K562 (cell line): ENCODE data around the gene SORBS2. TPM values are rescaled to one million over a fixed set of nuclear protein-coding genes. Genes with fewer than 3 reads are reported as not detected.

Experiments used
- ATAC-seq: fragments of 200-7000 bp; cut with Tn5 transposase; 3 replicates; pipeline ENCODE4 v1.9.1; 2020; ENCODE audit warnings: moderate library complexity
- BruUV-seq: library from RNA; stranded (reverse); fragments of 400-500 nt; replicated peaks from 2 replicates; lab custom pipeline; 2021; lab: Mats Ljungman, UMichigan
- CTCF ChIA-PET: fragments of 300-600 bp; formaldehyde crosslinking; extraction: SDS; loops from one replicate; lab custom pipeline; 2021; ENCODE audit warnings: low intra/inter-chr PET ratio; lab: Yijun Ruan, JAX
- POLR2A ChIA-PET: fragments of 300-600, 350-650 bp; sonication (Branson Sonifier 250); formaldehyde crosslinking; extraction: SDS; loops from one replicate; lab custom pipeline; 2021; ENCODE audit warnings: antibody characterized with exemption, inconsistent platforms; lab: Yijun Ruan, JAX
- DNase-seq, 4 experiments: peaks; one replicate each; pipeline versions ENCODE4 v3.0.0 to v3.0.0-alpha.2; 2011 to 2018; ENCODE audit warnings: low spot score in 3 of 4, mixed read lengths in 3 of 4; ENCODE audit errors: extremely low read depth in 1 of 4
- FAIRE-seq: peaks from 2 replicates; lab custom pipeline; 2011; peaks lifted over from hg19 to GRCh38; lab: Jason Lieb, UNC
- H2AFZ ChIP-seq: 2 replicates; pipeline ENCODE4 v1.6.0; 2011; ENCODE audit warnings: low read depth, low read length, control low read depth, inconsistent platforms
- H3K27ac ChIP-seq: fragments of 200-600 bp; 3 replicates; pipeline ENCODE4 v1.8.0; 2011; ENCODE audit warnings: low read depth, mild to moderate bottlenecking, control low read depth, inconsistent platforms, low read length, moderate library complexity, mixed read lengths; ENCODE audit errors: extremely low read depth
- H3K27me3 ChIP-seq, 2 experiments: fragments of 300-600 bp in 1 of 2; 2 replicates in 1 of 2; 3 replicates in 1 of 2; pipeline versions ENCODE4 v1.6.0 to v1.8.0; 2011; ENCODE audit warnings: inconsistent platforms in 2 of 2, low read length in 2 of 2, mild to moderate bottlenecking in 1 of 2, mixed read lengths in 1 of 2, moderate library complexity in 1 of 2; ENCODE audit not compliant: control insufficient read depth in 2 of 2, insufficient read depth in 2 of 2
- H3K36me3 ChIP-seq: fragments of 300-600 bp; 3 replicates; pipeline ENCODE4 v1.8.0; 2011; ENCODE audit warnings: mild to moderate bottlenecking, low read length, inconsistent platforms; ENCODE audit not compliant: control insufficient read depth, insufficient read depth
- H3K4me1 ChIP-seq, 2 experiments: fragments of 200-600 bp in 1 of 2; replicated peaks in 1 of 2; 2 replicates in 1 of 2; 3 replicates in 1 of 2; pipeline versions ENCODE4 v1.5.1 to v1.8.0; 2011; ENCODE audit warnings: inconsistent platforms in 2 of 2, low read length in 2 of 2, mild to moderate bottlenecking in 1 of 2, mixed read lengths in 1 of 2, moderate library complexity in 1 of 2; ENCODE audit not compliant: control insufficient read depth in 2 of 2, insufficient read depth in 2 of 2
- H3K4me2 ChIP-seq: 2 replicates; pipeline ENCODE4 v1.6.1; 2011; ENCODE audit warnings: low read length, control low read depth, inconsistent platforms, mixed read lengths; ENCODE audit not compliant: insufficient read depth
- H3K4me3 ChIP-seq: fragments of 200-600 bp; sonication (generic), shearing (Covaris generic); 2 replicates; pipeline ENCODE4 v1.5.1; 2016; ENCODE audit warnings: control low read depth, inconsistent platforms
- H3K79me2 ChIP-seq: fragments of 200-600 bp; 3 replicates; pipeline ENCODE4 v1.8.0; 2011; ENCODE audit warnings: low read length, inconsistent platforms; ENCODE audit not compliant: control insufficient read depth, insufficient read depth
- H3K9ac ChIP-seq, 2 experiments: 2 replicates each; pipeline versions ENCODE4 v1.6.0 to v1.6.1; 2011; ENCODE audit warnings: low read depth in 2 of 2, low read length in 2 of 2, control low read depth in 1 of 2, inconsistent platforms in 1 of 2, mild to moderate bottlenecking in 1 of 2, mixed read lengths in 1 of 2; ENCODE audit not compliant: insufficient read depth in 1 of 2
- H3K9me1 ChIP-seq: one replicate; pipeline ENCODE4 v1.6.0; 2011; ENCODE audit warnings: inconsistent platforms, mild to moderate bottlenecking, low read length, moderate library complexity; ENCODE audit not compliant: control insufficient read depth, insufficient read depth
- H3K9me3 ChIP-seq: replicated peaks from 2 replicates; pipeline ENCODE4 v1.5.1; 2011; ENCODE audit warnings: low read depth, low read length, inconsistent platforms; ENCODE audit not compliant: control insufficient read depth, insufficient read depth
- H4K20me1 ChIP-seq: replicated peaks from 2 replicates; pipeline ENCODE4 v1.6.1; 2011; ENCODE audit warnings: low read length, inconsistent platforms, mixed read lengths; ENCODE audit not compliant: control insufficient read depth, insufficient read depth
- C11orf30 ChIP-seq: fragments of 450-650 bp; IDR thresholded peaks from 2 replicates; pipeline ENCODE4 v1.6.1; 2016; ENCODE audit warnings: low read depth, mild to moderate bottlenecking
- CBFA2T3 ChIP-seq: fragments of 450-650 bp; IDR thresholded peaks from 2 replicates; pipeline ENCODE4 v1.6.1; 2017
- DMBX1 ChIP-seq: fragments of 250-450 bp; sonication (Bioruptor Pico); IDR thresholded peaks from 2 replicates; pipeline ENCODE4 v1.8.0; 2022; ENCODE audit warnings: inconsistent platforms, mild to moderate bottlenecking, moderate library complexity, borderline replicate concordance
- E2F3 ChIP-seq: fragments of 250-450 bp; sonication (Bioruptor Pico); IDR thresholded peaks from 2 replicates; pipeline ENCODE4 v1.4.0; 2020; ENCODE audit warnings: mild to moderate bottlenecking
- KDM1A ChIP-seq, 2 experiments: fragments of 450-650 bp; IDR thresholded peaks; 2 replicates each; pipeline ENCODE4 v1.6.1; 2016; ENCODE audit warnings: mild to moderate bottlenecking in 2 of 2
- KHSRP ChIP-seq: fragments of 450-650 bp; IDR thresholded peaks from 2 replicates; pipeline ENCODE4 v1.6.1; 2017
- NFATC3 ChIP-seq: fragments of 450-650 bp; IDR thresholded peaks from 2 replicates; pipeline ENCODE4 v1.6.1; 2017; ENCODE audit warnings: mild to moderate bottlenecking
- NRF1 ChIP-seq, 2 experiments: fragments of 450-650 bp; IDR thresholded peaks in 1 of 2; conservative IDR thresholded peaks in 1 of 2; 2 replicates each; pipeline ENCODE4 v1.6.1; 2014; ENCODE audit warnings: mild to moderate bottlenecking in 2 of 2
- RBM25 ChIP-seq: fragments of 200-400 bp; formaldehyde crosslinking; IDR thresholded peaks from 2 replicates; pipeline ENCODE4 v1.6.1; 2018; ENCODE audit warnings: low read length, low read depth, moderate library complexity; ENCODE audit not compliant: severe bottlenecking
- RFX5 ChIP-seq: IDR thresholded peaks from 2 replicates; pipeline ENCODE4 v1.6.1; 2011; ENCODE audit warnings: low read depth, mild to moderate bottlenecking, improper control_type of control experiment, low read length
- SAP30 ChIP-seq: fragments of 200-600 bp; sonication (generic); IDR thresholded peaks from 2 replicates; pipeline ENCODE4 v1.6.1; 2012; ENCODE audit warnings: borderline replicate concordance, low read depth, mild to moderate bottlenecking, moderate library complexity, low read length, control low read depth, inconsistent platforms; ENCODE audit not compliant: insufficient read depth, poor library complexity, severe bottlenecking
- ZKSCAN8 ChIP-seq: fragments of 200-800 bp; sonication (Bioruptor generic); IDR thresholded peaks from 2 replicates; pipeline ENCODE4 v1.6.1; 2016; ENCODE audit warnings: missing genetic modification characterization, missing compliant biosample characterization
- WGBS: fragments of 100-300 bp; shearing (Covaris generic); methylation state at CpG from one replicate; pipeline ENCODE4 v1.1.6; 2016; ENCODE audit warnings: low coverage, mixed read lengths; ENCODE audit not compliant: insufficient coverage; ENCODE audit errors: missing lambda C conversion rate; 5-methylcytosine and 5-hydroxymethylcytosine counted together
- in situ Hi-C: fragments of 300-500 bp; cut with MboI; formaldehyde crosslinking; loops from 4 replicates; pipeline ENCODE4 v1.15.0; 2018; ENCODE audit warnings: inconsistent platforms, mixed read lengths
- intact Hi-C: fragments of 100-400 bp; cut with micrococcal nuclease; formaldehyde crosslinking; loops from 2 replicates; pipeline ENCODE4 v1.14.2; 2022
- polyA plus RNA-seq, 8 experiments: library from polyadenylated mRNA; depleted of rRNA in 4 of 8; stranded (reverse) in 5 of 8; unstranded in 3 of 8; fragments of >200 nt; fragmentation: Nextera tagmentation in 2 of 8; fragmentation: Illumina TruSeq in 1 of 8; extraction: Ambion mirVana in 2 of 8; extraction: Trizol in 1 of 8; gene quantifications; 2 replicates each; pipeline versions ENCODE4 v1.2.1 to v1.2.3, GENCODE V29; 2011 to 2014; ENCODE audit warnings: inconsistent platforms in 1 of 8, missing spikeins in 1 of 8
- total RNA-seq, 7 experiments: library from RNA; depleted of rRNA in 6 of 7; stranded (reverse); fragments of >200 nt in 6 of 7; fragmentation: Illumina TruSeq in 2 of 7; extraction: Trizol in 2 of 7; gene quantifications; 2 replicates each; pipeline versions ENCODE4 v1.2.1 to v1.2.3, GENCODE V29; 2011 to 2021; ENCODE audit warnings: low replicate concordance in 1 of 7

Gene SORBS2
- total and polyA plus RNA-seq, 9 of the 15 experiments (the other 6 are each of a cell fraction or from before 2014, with no cell fraction given): 0.29 TPM; not detected in 8

GRCh38 chr4:185787926-185788679 lies 23.9 kb downstream of the SORBS2 start (continued):
- no peak for TF ChIP-seq SAP30
- TF ChIP-seq KHSRP: no peak
- no peak for TF ChIP-seq RFX5
- TF ChIP-seq NRF1 (conservative IDR thresholded peaks at IDR 0.05 in 1 of 2, IDR thresholded peaks at IDR 0.05 in 1 of 2): no peak
- no peak for TF ChIP-seq C11orf30
- TF ChIP-seq E2F3 (CRISPR knock-in tag): no peak
- TF ChIP-seq DMBX1 (CRISPR knock-in tag): no peak
- no peak for TF ChIP-seq NFATC3
- TF ChIP-seq ZKSCAN8 (CRISPR knock-in tag): no peak

- CTCF ChIA-PET: no interaction called here
These were observed 25.6 kb downstream of the SORBS2 start for GRCh38 chr4:185786422-185786821.

More at GRCh38 chr4:185786422-185786821, 25.6 kb downstream of the SORBS2 start:
- Histone ChIP-seq H3K79me2 (no peaks in the 10 kb centered on the region), H3K4me1 (no peaks in the 10 kb centered on the region), H3K9ac (no peak overlapping the region), H4K20me1 (no peaks in the 10 kb centered on the region), H3K9me1 (no peaks in the 10 kb centered on the region), H3K4me3 (no peak overlapping the region), H3K4me2 (no peak overlapping the region), H2AFZ (no peak overlapping the region), H3K36me3 (no peaks in the 10 kb centered on the region), H3K27ac (no peak overlapping the region), H3K27me3 (peaks cover 5 to 10% of the 10 kb centered on the region in 2 experiments), H3K9me3 (no peaks in the 10 kb centered on the region)
- 0 out of 4 replicates have a peak, but pooled peaks of 1 of the 2 experiments have one; percentile 14 for TF ChIP-seq KDM1A (IDR thresholded peaks at IDR 0.05)
- peak; percentile 25; the same call in 1 of the 2 replicates for TF ChIP-seq CBFA2T3
- TF ChIP-seq RBM25: no peak
- POLR2A ChIA-PET: interaction anchor here (0.7 kb wide), 1 partner anchor 11 kb away, joined by 4 read pairs; no protein-coding TSS in a partner anchor
- ATAC-seq (no peak), DNase-seq (no peak), FAIRE-seq (no peak)
- WGBS: 0% methylated on average over 6 of the region's 6 CpGs
- in situ Hi-C loops: no loop called here
- intact Hi-C loops: no loop called here
- no TSS peak for BruUV-seq
